Sigmoid colon (tissue), 7 donors: Measurements from ENCODE around the gene SELENOO. TPM values are rescaled to one million over a fixed set of nuclear protein-coding genes. Genes with fewer than 3 reads are reported as not detected.

Source experiments
- DNase-seq: peaks from one replicate; pipeline ENCODE4 v3.0.0-alpha.2; 2019
- H3K27ac ChIP-seq, 4 donors: fragments of 200-600 bp; sonication (generic); one replicate each; pipeline ENCODE4 v1.5.1; 2016 to 2019; ENCODE audit warnings: mild to moderate bottlenecking in 1 of 4
- H3K27me3 ChIP-seq, 3 donors: fragments of 200-600 bp; sonication (generic); one replicate each; pipeline ENCODE4 v1.5.1; 2019; ENCODE audit warnings: mild to moderate bottlenecking in 1 of 3
- H3K36me3 ChIP-seq, 4 donors: fragments of 200-600 bp; sonication (generic); one replicate each; pipeline ENCODE4 v1.5.1; 2016 to 2019
- H3K4me1 ChIP-seq, 4 donors: fragments of 200-600 bp; sonication (generic); one replicate each; pipeline ENCODE4 v1.5.1; 2017 to 2019
- H3K4me3 ChIP-seq, 4 donors: fragments of 200-600 bp; sonication (generic); one replicate each; pipeline ENCODE4 v1.5.1; 2017 to 2019; ENCODE audit warnings: mild to moderate bottlenecking in 2 of 4, moderate library complexity in 1 of 4
- H3K9me3 ChIP-seq, 4 donors: fragments of 200-600 bp in 3 of 4; sonication (generic) in 3 of 4; one replicate each; pipeline versions ENCODE4 v1.5.1 to v1.6.1; 2013 to 2019
- CTCF ChIP-seq, 4 experiments: fragments of 450-650 bp in 3 of 4; fragments of 200-600 bp in 1 of 4; IDR thresholded peaks; one replicate each; pipeline ENCODE4 v1.5.1; 2016 to 2019; ENCODE audit warnings: antibody characterized with exemption in 4 of 4, mild to moderate bottlenecking in 3 of 4, moderate library complexity in 2 of 4
- EP300 ChIP-seq, 4 donors: sonication (generic); formaldehyde crosslinking; IDR thresholded peaks; one replicate each; pipeline ENCODE4 v1.6.1; 2017; ENCODE audit warnings: antibody characterized with exemption in 4 of 4
- POLR2A ChIP-seq, 2 donors: fragments of 450-650 bp; IDR thresholded peaks; one replicate each; pipeline ENCODE4 v1.6.1; 2016; ENCODE audit warnings: antibody characterized with exemption in 2 of 2, mild to moderate bottlenecking in 2 of 2, moderate library complexity in 2 of 2
- POLR2AphosphoS5 ChIP-seq, 4 donors: sonication (generic); formaldehyde crosslinking; IDR thresholded peaks; one replicate each; pipeline ENCODE4 v1.6.1; 2017; ENCODE audit warnings: antibody characterized with exemption in 4 of 4
- WGBS, 2 donors: extraction: QIAGEN DNeasy Blood & Tissue Kit; methylation state at CpG; one replicate each; pipeline ENCODE4 v1.1.7; 2013; 5-methylcytosine and 5-hydroxymethylcytosine counted together
- intact Hi-C: fragments of 100-400 bp; cut with DNase I; formaldehyde crosslinking; loops from one replicate; pipeline ENCODE4 v1.15.1; 2023
- polyA plus RNA-seq, 3 donors: library from polyadenylated mRNA; stranded (reverse); fragments of 200-250 nt; gene quantifications; one replicate each; pipeline ENCODE4 v1.2.3, GENCODE V29; 2013
- total RNA-seq, 4 donors: library from RNA; depleted of rRNA; stranded (reverse); fragments of >200 nt; gene quantifications; one replicate each; pipeline ENCODE4 v1.1.0, GENCODE V29; 2016
- donor health status: healthy with polysubstance abuse.
- donor health status: Bipolar disorder and iron deficiency.
- donor health status: healthy.

Gene SELENOO
- total and polyA plus RNA-seq, 7 donors, result 10.2 to 30.2 (median 17.9) TPM

- intact Hi-C loops, result no loop called here
- peaks cover 50 to 92% (median 62%) of the 10 kb centered on the region in 4 donors for H3K36me3 ChIP-seq
Observed at GRCh38 chr22:50216055-50216683, 15.4 kb downstream of the SELENOO start.

GRCh38 chr22:50216684-50217520 is 16.1 kb downstream of the SELENOO start:
- intact Hi-C loops, result no loop called here
- H3K4me3 ChIP-seq, result no peak overlapping the region
- H3K36me3 ChIP-seq, result peaks cover 57 to 92% (median 68%) of the 10 kb centered on the region in 4 donors
- DNase-seq, result peak; percentile 65
- peaks cover 0 to 14% (median 8%) of the 10 kb centered on the region in 4 donors for H3K4me1 ChIP-seq
- TF ChIP-seq CTCF (IDR thresholded peaks at IDR 0.05) (no peak), EP300 (IDR thresholded peaks at IDR 0.05) (no peak), POLR2A (IDR thresholded peaks at IDR 0.05) (no peak), POLR2AphosphoS5 (IDR thresholded peaks at IDR 0.05) (no peak)
- WGBS, 2 donors, result 95 to 96% methylated on average over 57 of the region's 57 CpGs
- no peaks in the 10 kb centered on the region for H3K27me3 ChIP-seq
- H3K9me3 ChIP-seq, result no peaks in the 10 kb centered on the region
- H3K27ac ChIP-seq, result no peak overlapping the region

More at GRCh38 chr22:50216055-50216683, 15.4 kb downstream of the SELENOO start:
- WGBS, 2 donors, result 84 to 92% methylated on average over 15 of the region's 15 CpGs
- TF ChIP-seq EP300 (IDR thresholded peaks at IDR 0.05) (no peak), CTCF (IDR thresholded peaks at IDR 0.05) (no peak), POLR2AphosphoS5 (IDR thresholded peaks at IDR 0.05) (no peak), POLR2A (IDR thresholded peaks at IDR 0.05) (no peak)
- Histone ChIP-seq H3K27me3 (no peaks in the 10 kb centered on the region), H3K9me3 (no peaks in the 10 kb centered on the region), H3K4me3 (no peak overlapping the region), H3K4me1 (peaks cover 0 to 14% (median 8%) of the 10 kb centered on the region in 4 donors), H3K27ac (no peak overlapping the region)
- peak; percentile 62 for DNase-seq

GRCh38 chr22:50217543-50218152 is 16.8 kb downstream of the SELENOO start:
- intact Hi-C loops, result no loop called here

More at GRCh38 chr22:50217543-50218152, 16.8 kb downstream of the SELENOO start:
- no peaks in the 10 kb centered on the region for H3K9me3 ChIP-seq
- no peak overlapping the region for H3K27ac ChIP-seq
- H3K27me3 ChIP-seq, result no peaks in the 10 kb centered on the region
- H3K4me3 ChIP-seq, result no peak overlapping the region
- 89% methylated on average over 21 of the region's 21 CpGs for WGBS, 2 donors
- no peak for DNase-seq
- peaks cover 62 to 92% (median 72%) of the 10 kb centered on the region in 4 donors for H3K36me3 ChIP-seq
- peaks cover 0 to 14% (median 8%) of the 10 kb centered on the region in 4 donors for H3K4me1 ChIP-seq
- TF ChIP-seq EP300 (IDR thresholded peaks at IDR 0.05) (no peak), CTCF (IDR thresholded peaks at IDR 0.05) (no peak)
